ENCODE results near the gene SDHAF4.
"Not testable (repeated sequence)": the region's sequence is repeated elsewhere in the genome, so short reads cannot be mapped to it uniquely, and the experiment has no call there.

Gene SDHAF4

DNA sequence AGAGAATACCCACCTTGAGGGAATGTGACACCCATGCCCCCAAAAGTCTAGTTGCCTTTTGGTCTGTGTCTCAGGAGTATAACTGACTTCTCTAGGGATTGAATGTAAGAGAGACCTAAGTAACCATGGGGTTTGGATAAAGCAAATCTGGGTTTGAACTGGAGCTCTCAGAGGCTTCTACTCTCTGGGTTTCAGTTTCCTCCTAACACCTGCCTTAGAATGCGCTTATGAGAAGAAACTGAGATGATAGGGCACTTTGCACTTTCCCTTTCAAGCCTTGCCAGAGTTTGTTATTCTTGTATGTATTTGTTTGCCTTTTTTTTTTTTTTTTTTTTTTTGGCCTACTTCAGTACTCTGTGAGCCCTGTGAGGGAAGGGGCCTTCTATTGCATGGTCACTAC is 19.4 kb downstream of the SDHAF4 start:
- DNase-seq, result no peak
- Histone ChIP-seq H3K36me3 (ENCODE audit: control insufficient read depth, insufficient read depth, low read length) (peaks cover 11% of the 10 kb centered on the region), H3K27ac (ENCODE audit: insufficient read depth, low read length, poor library complexity, severe bottlenecking) (no peak overlapping the region), H3K9me3 (ENCODE audit: control insufficient read depth, low read length) (no peaks in the 10 kb centered on the region), H3K4me1 (ENCODE audit: control insufficient read depth, insufficient read depth, low read length, poor library complexity, severe bottlenecking) (no peaks in the 10 kb centered on the region), H3K27me3 (replicated peaks; ENCODE audit: control insufficient read depth, insufficient read depth, low read length, poor library complexity, severe bottlenecking) (no peaks in the 10 kb centered on the region), H3K4me3 (ENCODE audit: insufficient read depth, low read depth, low read length, poor library complexity, severe bottlenecking) (no peak overlapping the region)

DNA sequence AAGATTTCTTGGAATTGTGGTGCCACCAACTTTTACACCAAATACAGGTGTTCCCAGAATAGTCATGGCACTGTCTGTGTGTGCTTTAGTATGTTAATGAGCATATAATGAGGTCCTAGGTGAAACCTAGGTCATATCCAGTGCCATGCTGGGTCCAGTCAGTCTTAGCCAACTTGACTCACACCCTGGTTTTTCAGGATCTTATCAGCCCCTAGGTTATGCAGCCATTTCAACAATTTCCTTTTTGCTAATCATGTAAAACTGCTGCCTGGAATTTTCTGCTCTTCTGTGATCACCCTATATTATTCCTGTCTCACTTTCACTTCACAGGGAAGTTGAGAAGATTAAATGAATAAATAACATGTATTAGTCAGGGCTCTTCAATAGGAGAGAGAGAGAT is 23.7 kb downstream of the SDHAF4 start:
- DNase-seq, result no peak
- no peaks in the 10 kb centered on the region for H3K27me3 ChIP-seq (replicated peaks; ENCODE audit: control insufficient read depth, insufficient read depth, low read length, poor library complexity, severe bottlenecking)
- peaks cover 3% of the 10 kb centered on the region for H3K36me3 ChIP-seq (ENCODE audit: control insufficient read depth, insufficient read depth, low read length)
- H3K27ac ChIP-seq (ENCODE audit: insufficient read depth, low read length, poor library complexity, severe bottlenecking), result no peak overlapping the region
- H3K9me3 ChIP-seq (ENCODE audit: control insufficient read depth, low read length), result no peaks in the 10 kb centered on the region
- no peak overlapping the region for H3K4me3 ChIP-seq (ENCODE audit: insufficient read depth, low read depth, low read length, poor library complexity, severe bottlenecking)
- no peaks in the 10 kb centered on the region for H3K4me1 ChIP-seq (ENCODE audit: control insufficient read depth, insufficient read depth, low read length, poor library complexity, severe bottlenecking)

DNA sequence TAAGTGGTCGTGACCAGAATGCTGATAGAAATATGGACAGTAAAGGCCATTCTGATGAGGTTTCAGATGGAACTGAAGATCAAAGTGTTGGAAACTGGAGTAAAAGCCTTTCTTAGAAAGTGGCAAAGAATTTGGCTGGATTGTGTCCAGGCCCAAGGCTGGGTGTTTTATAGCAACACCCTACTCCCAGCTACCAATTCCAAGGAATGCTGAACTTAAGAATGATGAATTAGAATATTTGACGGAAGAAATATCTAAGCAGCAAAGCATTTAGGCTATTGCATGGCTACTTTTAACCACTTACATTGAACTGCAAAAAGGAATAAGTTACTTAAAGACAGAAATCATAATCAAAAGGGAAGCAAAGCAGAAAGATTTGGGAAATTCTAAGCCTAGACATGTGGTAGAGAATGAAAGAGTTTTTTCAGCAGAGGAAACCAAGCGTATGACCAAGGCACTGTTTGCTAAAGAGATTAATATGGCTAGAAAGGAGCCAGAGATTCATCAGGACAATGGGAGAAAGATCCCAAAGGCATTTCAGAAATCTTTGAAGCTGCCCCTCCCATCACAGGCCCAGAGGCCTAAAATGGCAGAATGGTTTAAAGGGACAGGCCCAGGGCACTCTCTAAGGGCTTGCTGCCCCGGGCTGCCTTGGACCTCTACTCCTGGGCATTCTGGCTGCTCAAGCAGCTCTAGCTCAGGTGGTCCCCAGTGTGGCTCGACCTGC is 25.8 kb downstream of the SDHAF4 start:
- H3K4me1 ChIP-seq (ENCODE audit: control insufficient read depth, insufficient read depth, low read length, poor library complexity, severe bottlenecking), result no peaks in the 10 kb centered on the region
- no peak for DNase-seq
- no peak overlapping the region for H3K4me3 ChIP-seq (ENCODE audit: insufficient read depth, low read depth, low read length, poor library complexity, severe bottlenecking)
- no peak overlapping the region for H3K27ac ChIP-seq (ENCODE audit: insufficient read depth, low read length, poor library complexity, severe bottlenecking)
- no peaks in the 10 kb centered on the region for H3K9me3 ChIP-seq (ENCODE audit: control insufficient read depth, low read length)
- H3K36me3 ChIP-seq (ENCODE audit: control insufficient read depth, insufficient read depth, low read length), result no peaks in the 10 kb centered on the region
- H3K27me3 ChIP-seq (replicated peaks; ENCODE audit: control insufficient read depth, insufficient read depth, low read length, poor library complexity, severe bottlenecking), result no peaks in the 10 kb centered on the region

DNA sequence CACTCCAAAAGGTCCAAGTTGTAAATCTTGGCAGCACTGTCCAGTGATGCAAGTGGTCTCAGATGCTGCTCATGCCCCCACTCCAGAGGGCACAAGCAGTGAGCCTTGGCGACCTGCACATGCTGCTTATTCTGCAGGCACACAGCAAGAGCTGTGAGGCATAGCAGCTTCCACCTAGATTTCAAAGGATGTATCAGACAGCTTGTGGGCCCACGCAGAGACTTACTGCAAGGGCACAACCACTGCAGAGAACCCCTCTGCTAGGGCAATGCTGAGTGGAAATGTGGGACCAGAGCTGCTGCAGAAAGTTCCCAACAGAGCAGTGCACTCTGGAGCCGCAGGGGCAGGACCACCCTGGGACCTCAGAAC is 26.4 kb downstream of the SDHAF4 start:
- DNase-seq, result no peak
- no peaks in the 10 kb centered on the region for H3K4me1 ChIP-seq (ENCODE audit: control insufficient read depth, insufficient read depth, low read length, poor library complexity, severe bottlenecking)
- no peak overlapping the region for H3K27ac ChIP-seq (ENCODE audit: insufficient read depth, low read length, poor library complexity, severe bottlenecking)
- no peaks in the 10 kb centered on the region for H3K27me3 ChIP-seq (replicated peaks; ENCODE audit: control insufficient read depth, insufficient read depth, low read length, poor library complexity, severe bottlenecking)
- H3K36me3 ChIP-seq (ENCODE audit: control insufficient read depth, insufficient read depth, low read length), result no peaks in the 10 kb centered on the region
- H3K4me3 ChIP-seq (ENCODE audit: insufficient read depth, low read depth, low read length, poor library complexity, severe bottlenecking), result no peak overlapping the region
- H3K9me3 ChIP-seq (ENCODE audit: control insufficient read depth, low read length), result no peaks in the 10 kb centered on the region

DNA sequence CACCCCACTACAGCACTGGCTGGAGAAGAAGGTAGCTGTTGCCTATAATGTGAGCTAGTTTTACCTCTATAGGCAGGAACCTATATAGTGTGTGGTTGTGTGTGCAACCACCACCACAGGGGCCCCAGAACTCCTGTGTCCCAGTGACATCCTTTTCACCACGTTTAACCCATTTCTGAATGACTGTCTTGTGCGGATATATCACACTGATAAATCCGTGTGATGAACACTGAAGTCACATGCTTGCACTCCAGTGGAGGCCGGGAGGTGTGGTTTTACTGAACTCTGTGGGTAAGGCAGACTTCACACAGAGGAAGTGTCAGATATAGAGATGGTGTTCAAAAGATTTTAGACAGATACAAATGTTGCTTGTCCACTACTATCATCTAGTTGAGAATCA is 32.5 kb downstream of the SDHAF4 start:
- H3K4me1 ChIP-seq (ENCODE audit: control insufficient read depth, insufficient read depth, low read length, poor library complexity, severe bottlenecking), result no peaks in the 10 kb centered on the region
- no peaks in the 10 kb centered on the region for H3K36me3 ChIP-seq (ENCODE audit: control insufficient read depth, insufficient read depth, low read length)
- no peak overlapping the region for H3K4me3 ChIP-seq (ENCODE audit: insufficient read depth, low read depth, low read length, poor library complexity, severe bottlenecking)
- DNase-seq, result no peak
- H3K27ac ChIP-seq (ENCODE audit: insufficient read depth, low read length, poor library complexity, severe bottlenecking), result no peak overlapping the region
- no peaks in the 10 kb centered on the region for H3K9me3 ChIP-seq (ENCODE audit: control insufficient read depth, low read length)
- no peaks in the 10 kb centered on the region for H3K27me3 ChIP-seq (replicated peaks; ENCODE audit: control insufficient read depth, insufficient read depth, low read length, poor library complexity, severe bottlenecking)

DNA sequence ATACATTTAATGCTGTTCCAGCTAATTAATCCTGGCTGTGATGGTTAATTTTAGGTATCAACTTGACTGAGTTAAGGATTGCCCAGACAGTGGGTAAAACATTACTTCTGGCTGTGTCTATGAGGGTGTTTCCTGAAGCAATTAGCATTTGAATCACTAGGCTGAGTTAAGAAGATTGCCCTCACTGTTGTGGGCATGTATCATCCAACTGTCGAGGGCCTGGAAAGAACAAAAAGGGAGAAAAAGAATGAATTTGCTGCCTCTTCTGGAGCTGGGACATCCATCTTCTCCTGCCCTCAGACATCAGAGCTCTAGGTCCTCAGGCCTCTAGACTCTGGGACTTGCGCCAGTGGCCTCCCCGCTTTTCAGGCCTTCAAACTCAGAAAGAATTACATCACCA is 34.3 kb downstream of the SDHAF4 start:
- Histone ChIP-seq H3K27me3 (replicated peaks; ENCODE audit: control insufficient read depth, insufficient read depth, low read length, poor library complexity, severe bottlenecking) (no peaks in the 10 kb centered on the region), H3K4me1 (ENCODE audit: control insufficient read depth, insufficient read depth, low read length, poor library complexity, severe bottlenecking) (no peaks in the 10 kb centered on the region), H3K36me3 (ENCODE audit: control insufficient read depth, insufficient read depth, low read length) (no peaks in the 10 kb centered on the region), H3K4me3 (ENCODE audit: insufficient read depth, low read depth, low read length, poor library complexity, severe bottlenecking) (no peak overlapping the region), H3K9me3 (ENCODE audit: control insufficient read depth, low read length) (no peaks in the 10 kb centered on the region), H3K27ac (ENCODE audit: insufficient read depth, low read length, poor library complexity, severe bottlenecking) (no peak overlapping the region)
- DNase-seq, result no peak

DNA sequence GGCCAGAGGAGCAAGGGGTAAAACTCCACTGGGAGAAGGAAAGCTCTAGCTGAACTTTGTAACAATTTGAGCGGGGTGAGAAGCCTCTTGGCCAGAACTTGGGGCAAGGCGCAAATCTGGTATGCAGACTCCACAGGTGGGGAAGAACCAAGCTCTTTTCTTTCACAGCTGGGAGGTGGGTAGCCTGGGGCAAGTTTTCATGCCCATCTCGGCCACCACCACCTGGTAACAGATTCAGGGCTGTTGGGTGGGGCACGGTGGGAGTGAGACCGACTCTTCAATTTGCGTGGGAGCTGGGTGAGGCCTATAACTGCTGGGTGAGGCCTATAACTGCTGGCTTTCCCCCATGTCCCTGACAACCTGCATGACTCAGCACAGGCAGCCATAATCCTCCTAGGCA is 37.5 kb downstream of the SDHAF4 start:
- no peak overlapping the region for H3K27ac ChIP-seq (ENCODE audit: insufficient read depth, low read length, poor library complexity, severe bottlenecking)
- no peak for DNase-seq
- no peaks in the 10 kb centered on the region for H3K36me3 ChIP-seq (ENCODE audit: control insufficient read depth, insufficient read depth, low read length)
- no peaks in the 10 kb centered on the region for H3K4me1 ChIP-seq (ENCODE audit: control insufficient read depth, insufficient read depth, low read length, poor library complexity, severe bottlenecking)
- no peaks in the 10 kb centered on the region for H3K9me3 ChIP-seq (ENCODE audit: control insufficient read depth, low read length)
- no peaks in the 10 kb centered on the region for H3K27me3 ChIP-seq (replicated peaks; ENCODE audit: control insufficient read depth, insufficient read depth, low read length, poor library complexity, severe bottlenecking)
- H3K4me3 ChIP-seq (ENCODE audit: insufficient read depth, low read depth, low read length, poor library complexity, severe bottlenecking), result no peak overlapping the region

DNA sequence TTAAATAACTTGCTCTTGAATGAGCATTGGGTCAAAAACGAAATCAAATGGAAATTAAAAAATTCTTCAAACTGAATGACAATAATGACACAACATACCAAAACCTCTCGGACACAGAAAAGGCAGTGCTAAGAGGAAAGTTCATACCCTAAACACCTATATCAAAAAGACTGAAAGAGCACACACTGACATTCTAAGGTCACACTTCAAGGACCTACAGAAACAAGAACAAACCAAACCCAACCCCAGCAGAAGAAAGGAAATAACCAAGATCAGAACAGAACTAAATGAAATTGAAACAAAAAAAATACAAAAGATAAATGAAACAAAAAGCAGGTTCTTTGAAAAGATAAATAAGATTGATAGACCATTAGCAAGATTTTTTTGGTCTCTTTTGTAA is 40.6 kb downstream of the SDHAF4 start:
- not testable (repeated sequence) for H3K4me1 ChIP-seq (ENCODE audit: control insufficient read depth, insufficient read depth, low read length, poor library complexity, severe bottlenecking); H3K36me3 ChIP-seq (ENCODE audit: control insufficient read depth, insufficient read depth, low read length); H3K4me3 ChIP-seq (ENCODE audit: insufficient read depth, low read depth, low read length, poor library complexity, severe bottlenecking); DNase-seq; H3K9me3 ChIP-seq (ENCODE audit: control insufficient read depth, low read length); H3K27me3 ChIP-seq (replicated peaks; ENCODE audit: control insufficient read depth, insufficient read depth, low read length, poor library complexity, severe bottlenecking); H3K27ac ChIP-seq (ENCODE audit: insufficient read depth, low read length, poor library complexity, severe bottlenecking)

DNA sequence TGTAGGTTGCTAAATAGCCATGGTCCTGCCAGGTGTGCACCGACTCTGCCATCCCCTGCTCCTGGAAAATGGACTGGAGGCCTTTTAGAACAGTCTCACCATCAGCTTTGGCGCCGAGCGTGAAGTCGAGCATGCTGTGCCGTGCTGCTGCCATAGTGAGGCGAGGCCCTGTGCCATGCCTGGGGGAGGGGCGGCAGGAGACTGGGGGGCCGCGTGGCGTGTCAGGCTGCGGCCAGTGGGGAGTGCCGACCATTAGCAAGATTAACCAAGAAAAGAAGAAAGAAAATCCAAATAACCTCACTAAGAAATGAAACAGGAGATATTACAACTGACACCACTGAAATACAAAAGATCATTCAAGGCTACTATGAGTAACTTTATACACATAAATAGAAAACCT is 42.5 kb downstream of the SDHAF4 start:
- not testable (repeated sequence) for H3K9me3 ChIP-seq (ENCODE audit: control insufficient read depth, low read length); H3K36me3 ChIP-seq (ENCODE audit: control insufficient read depth, insufficient read depth, low read length); H3K27me3 ChIP-seq (replicated peaks; ENCODE audit: control insufficient read depth, insufficient read depth, low read length, poor library complexity, severe bottlenecking); H3K27ac ChIP-seq (ENCODE audit: insufficient read depth, low read length, poor library complexity, severe bottlenecking); H3K4me1 ChIP-seq (ENCODE audit: control insufficient read depth, insufficient read depth, low read length, poor library complexity, severe bottlenecking); H3K4me3 ChIP-seq (ENCODE audit: insufficient read depth, low read depth, low read length, poor library complexity, severe bottlenecking); DNase-seq

DNA sequence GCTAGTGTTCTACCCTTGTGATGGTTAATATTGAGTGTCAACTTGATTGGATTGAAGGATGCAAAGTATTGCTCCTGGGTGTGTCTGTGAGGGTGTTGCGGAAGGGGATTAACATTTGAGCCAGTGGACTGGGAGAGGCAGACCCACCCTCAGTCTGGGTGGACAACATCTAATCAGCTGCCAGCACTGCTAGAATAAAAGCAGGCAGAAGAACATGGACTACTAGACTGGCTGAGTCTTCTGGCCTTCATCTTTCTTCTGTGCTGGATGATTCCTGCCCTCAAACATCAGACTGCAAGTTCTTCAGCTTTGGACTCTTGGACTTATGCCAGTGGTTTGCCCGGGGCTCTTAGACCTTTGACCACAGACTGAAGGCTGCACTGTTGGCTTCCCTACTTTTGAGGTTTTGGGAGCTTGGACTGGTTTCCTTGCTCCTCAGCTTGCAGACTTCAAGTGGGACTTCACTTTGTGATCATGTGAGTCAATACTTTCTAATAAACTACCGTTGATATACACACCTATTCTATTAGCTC is 50.1 kb downstream of the SDHAF4 start:
- H3K27me3 ChIP-seq (replicated peaks; ENCODE audit: control insufficient read depth, insufficient read depth, low read length, poor library complexity, severe bottlenecking), result no peaks in the 10 kb centered on the region
- H3K9me3 ChIP-seq (ENCODE audit: control insufficient read depth, low read length), result no peaks in the 10 kb centered on the region
- no peak for DNase-seq
- no peak overlapping the region for H3K27ac ChIP-seq (ENCODE audit: insufficient read depth, low read length, poor library complexity, severe bottlenecking)
- H3K4me3 ChIP-seq (ENCODE audit: insufficient read depth, low read depth, low read length, poor library complexity, severe bottlenecking), result no peak overlapping the region
- no peaks in the 10 kb centered on the region for H3K36me3 ChIP-seq (ENCODE audit: control insufficient read depth, insufficient read depth, low read length)
- H3K4me1 ChIP-seq (ENCODE audit: control insufficient read depth, insufficient read depth, low read length, poor library complexity, severe bottlenecking), result no peaks in the 10 kb centered on the region
